GM21723 (cell line): Measurements from ENCODE around the gene GPER1.
"Not testable (repeated sequence)": the region's sequence is repeated elsewhere in the genome, so short reads cannot be mapped to it uniquely, and the experiment has no call there.

Experiments used
- ATAC-seq: cut with Tn5 transposase; IDR thresholded peaks from one replicate; pipeline ENCODE4 v1.9.1; 2021; ENCODE audit warnings: mild to moderate bottlenecking, moderate library complexity; ENCODE audit not compliant: unreplicated experiment

GPER1 gene

GRCh38 chr7:1137517-1138167 lies 49.7 kb downstream of the GPER1 start:
- ATAC-seq = peak; percentile 68

- no peak for ATAC-seq
Observed at GRCh38 chr7:1140476-1141104, 52.7 kb downstream of the GPER1 start.

DNA sequence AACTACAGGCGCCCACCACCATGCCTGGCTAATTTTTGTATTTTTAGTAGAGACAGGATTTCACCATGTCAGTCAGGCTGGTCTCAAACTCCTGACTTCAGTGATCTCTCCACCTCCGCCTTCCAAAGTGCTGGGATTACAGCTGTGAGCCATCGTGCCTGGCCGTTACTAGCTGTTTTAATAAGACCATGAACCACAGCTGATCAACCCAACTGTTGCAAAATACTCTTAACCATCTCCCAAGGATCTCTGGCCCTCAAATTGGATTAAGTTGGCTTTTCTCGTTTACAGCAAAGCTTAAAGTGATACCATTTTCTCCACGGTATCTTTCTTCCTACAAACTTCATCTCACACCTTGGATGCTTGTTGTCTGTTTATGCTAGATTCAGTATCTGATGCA lies 53.7 kb downstream of the GPER1 start:
- no peak for ATAC-seq

DNA sequence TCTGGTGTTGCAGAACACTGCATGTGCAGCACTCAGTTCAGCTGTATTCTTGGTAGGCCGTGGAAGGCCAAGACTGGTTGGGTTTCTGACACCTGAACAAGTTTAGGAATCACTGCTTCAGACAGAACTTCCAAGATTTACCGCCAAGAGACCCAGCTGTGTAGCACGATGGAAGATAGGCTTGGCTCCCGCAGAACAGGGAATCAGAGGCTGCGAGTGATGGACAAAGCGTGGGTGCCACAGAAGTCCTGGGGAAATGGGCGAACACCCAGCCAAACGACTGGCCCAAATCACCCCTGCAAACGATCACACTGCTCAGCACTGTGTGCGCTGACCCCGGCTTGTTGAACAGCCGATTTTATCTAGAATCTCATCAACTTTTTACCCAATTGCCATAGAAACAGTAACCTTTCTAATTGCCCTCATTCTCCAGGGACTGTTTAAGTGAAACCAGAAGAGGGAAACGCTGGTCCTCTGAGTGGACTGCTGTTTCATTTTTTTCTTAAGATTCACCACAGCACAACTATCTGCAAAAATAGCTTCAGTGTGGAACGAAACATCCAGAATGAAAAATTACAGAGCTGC lies 54.2 kb downstream of the GPER1 start:
- ATAC-seq = no peak

DNA sequence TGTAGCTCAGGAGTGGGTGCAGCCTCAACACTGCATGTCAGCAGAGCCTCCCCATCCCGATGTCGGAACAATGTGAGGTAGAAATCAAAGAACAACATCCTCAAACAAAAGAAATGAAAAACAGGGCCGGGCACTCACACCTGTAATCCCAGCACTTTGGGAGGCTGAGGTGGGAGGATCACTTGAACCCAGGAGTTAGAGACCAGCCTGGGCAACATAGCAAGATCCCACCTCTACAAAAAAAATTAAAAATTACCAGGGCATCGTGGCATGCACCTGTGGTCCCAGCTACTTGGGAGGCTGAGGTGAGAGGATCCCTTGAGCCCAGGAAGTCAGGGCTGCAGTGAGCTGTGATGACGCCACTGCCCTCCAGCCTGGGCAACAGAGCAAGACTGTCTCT lies 55.1 kb downstream of the GPER1 start:
- not testable (repeated sequence) for ATAC-seq
